ENCODE data around the gene SLC26A2. TPM values are rescaled to one million over a fixed set of nuclear protein-coding genes. Genes with fewer than 3 reads are reported as not detected.

The SLC26A2 gene
- total and polyA plus RNA-seq, 4 donors: 0.43 to 6.1 (median 1.6) TPM

DNA sequence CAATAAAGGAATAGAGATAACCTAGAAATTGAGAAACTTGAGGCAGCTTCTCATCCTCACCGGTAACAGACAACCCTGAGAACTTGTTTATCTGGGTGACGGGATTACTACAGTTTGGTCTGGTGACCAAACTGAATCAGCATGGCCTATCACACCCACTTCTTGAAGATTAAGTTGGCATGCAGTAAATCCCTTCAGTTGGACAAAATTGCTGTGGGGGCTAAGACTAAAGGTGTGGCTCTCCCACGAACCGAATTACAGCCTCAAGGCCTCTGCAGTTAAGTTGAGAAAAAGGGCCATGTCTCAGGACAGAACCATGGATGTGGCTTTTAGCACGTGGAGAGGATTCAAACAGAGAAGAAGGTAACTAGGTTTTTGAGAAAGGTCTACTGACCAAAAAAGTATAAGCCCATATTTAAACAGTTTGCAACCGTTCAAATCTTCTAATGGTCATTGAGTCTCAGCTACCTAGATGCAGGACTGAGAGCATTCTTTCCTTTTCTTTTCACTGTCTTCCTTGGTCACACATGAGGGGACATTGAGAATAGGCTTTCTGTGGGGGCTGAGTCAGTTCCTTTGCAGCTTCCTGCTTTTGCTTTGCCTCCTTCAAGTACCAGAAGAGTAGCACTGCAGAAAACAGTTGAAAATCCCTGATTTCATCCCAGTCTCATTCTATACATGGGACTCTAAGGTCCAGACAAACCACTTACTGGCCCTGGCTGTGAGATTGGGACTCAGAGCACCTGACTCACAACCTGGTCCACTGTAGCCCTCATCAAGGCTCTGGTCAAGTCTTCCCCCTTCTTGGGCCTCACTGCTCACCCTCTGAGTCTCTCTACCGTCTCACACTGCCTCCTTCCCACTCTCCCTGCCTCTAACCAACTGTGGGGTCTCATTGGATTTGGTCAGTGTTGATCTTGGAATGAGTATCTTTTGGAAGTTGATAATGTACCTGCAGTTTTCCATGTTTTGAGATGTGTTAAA, 46.8 kb upstream of the SLC26A2 start:
- H3K9me3 ChIP-seq (ENCODE audit: control insufficient read depth in 4 of 4, low read length in 3 of 4): no peaks in the 10 kb centered on the region
- no peak overlapping the region for H3K9ac ChIP-seq (ENCODE audit: low read depth in 1 of 2, low read length in 2 of 2)
- H3K4me3 ChIP-seq (ENCODE audit: low read depth in 1 of 3, low read length in 3 of 3): no peak overlapping the region
- no peak overlapping the region for H3K27ac ChIP-seq (ENCODE audit: low read depth in 1 of 2, low read length in 2 of 2)
- H3K27me3 ChIP-seq (ENCODE audit: control insufficient read depth in 4 of 4, insufficient read depth in 4 of 4, low read length in 3 of 4): no peaks in the 10 kb centered on the region
- H3K4me1 ChIP-seq (ENCODE audit: control insufficient read depth in 4 of 4, insufficient read depth in 4 of 4, low read length in 3 of 4): no peaks in the 10 kb centered on the region
- H3K36me3 ChIP-seq (ENCODE audit: control insufficient read depth in 4 of 4, insufficient read depth in 3 of 4, low read depth in 1 of 4, low read length in 3 of 4): no peaks in the 10 kb centered on the region
- 74% methylated on average over 7 of the region's 7 CpGs for WGBS
- no peak for DNase-seq (ENCODE audit: low spot score)
- TF ChIP-seq, protein P1, sequence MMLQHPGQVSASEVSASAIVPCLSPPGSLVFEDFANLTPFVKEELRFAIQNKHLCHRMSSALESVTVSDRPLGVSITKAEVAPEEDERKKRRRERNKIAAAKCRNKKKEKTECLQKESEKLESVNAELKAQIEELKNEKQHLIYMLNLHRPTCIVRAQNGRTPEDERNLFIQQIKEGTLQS (IDR thresholded peaks at IDR 0.05): no peak
- no peak for TF ChIP-seq RXRA (IDR thresholded peaks at IDR 0.05)
- TF ChIP-seq, protein P2, sequence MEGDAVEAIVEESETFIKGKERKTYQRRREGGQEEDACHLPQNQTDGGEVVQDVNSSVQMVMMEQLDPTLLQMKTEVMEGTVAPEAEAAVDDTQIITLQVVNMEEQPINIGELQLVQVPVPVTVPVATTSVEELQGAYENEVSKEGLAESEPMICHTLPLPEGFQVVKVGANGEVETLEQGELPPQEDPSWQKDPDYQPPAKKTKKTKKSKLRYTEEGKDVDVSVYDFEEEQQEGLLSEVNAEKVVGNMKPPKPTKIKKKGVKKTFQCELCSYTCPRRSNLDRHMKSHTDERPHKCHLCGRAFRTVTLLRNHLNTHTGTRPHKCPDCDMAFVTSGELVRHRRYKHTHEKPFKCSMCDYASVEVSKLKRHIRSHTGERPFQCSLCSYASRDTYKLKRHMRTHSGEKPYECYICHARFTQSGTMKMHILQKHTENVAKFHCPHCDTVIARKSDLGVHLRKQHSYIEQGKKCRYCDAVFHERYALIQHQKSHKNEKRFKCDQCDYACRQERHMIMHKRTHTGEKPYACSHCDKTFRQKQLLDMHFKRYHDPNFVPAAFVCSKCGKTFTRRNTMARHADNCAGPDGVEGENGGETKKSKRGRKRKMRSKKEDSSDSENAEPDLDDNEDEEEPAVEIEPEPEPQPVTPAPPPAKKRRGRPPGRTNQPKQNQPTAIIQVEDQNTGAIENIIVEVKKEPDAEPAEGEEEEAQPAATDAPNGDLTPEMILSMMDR (IDR thresholded peaks at IDR 0.05; ENCODE audit: low read depth, low read length, missing input control): no peak
- no peak for TF ChIP-seq EGR1 (IDR thresholded peaks at IDR 0.05; ENCODE audit: low read depth in 2 of 2)
- TF ChIP-seq HNF4G (IDR thresholded peaks at IDR 0.05): no peak
- TF ChIP-seq FOXA1 (IDR thresholded peaks at IDR 0.05): no peak
- TF ChIP-seq JUND (IDR thresholded peaks at IDR 0.05): no peak
- TF ChIP-seq, protein P3, sequence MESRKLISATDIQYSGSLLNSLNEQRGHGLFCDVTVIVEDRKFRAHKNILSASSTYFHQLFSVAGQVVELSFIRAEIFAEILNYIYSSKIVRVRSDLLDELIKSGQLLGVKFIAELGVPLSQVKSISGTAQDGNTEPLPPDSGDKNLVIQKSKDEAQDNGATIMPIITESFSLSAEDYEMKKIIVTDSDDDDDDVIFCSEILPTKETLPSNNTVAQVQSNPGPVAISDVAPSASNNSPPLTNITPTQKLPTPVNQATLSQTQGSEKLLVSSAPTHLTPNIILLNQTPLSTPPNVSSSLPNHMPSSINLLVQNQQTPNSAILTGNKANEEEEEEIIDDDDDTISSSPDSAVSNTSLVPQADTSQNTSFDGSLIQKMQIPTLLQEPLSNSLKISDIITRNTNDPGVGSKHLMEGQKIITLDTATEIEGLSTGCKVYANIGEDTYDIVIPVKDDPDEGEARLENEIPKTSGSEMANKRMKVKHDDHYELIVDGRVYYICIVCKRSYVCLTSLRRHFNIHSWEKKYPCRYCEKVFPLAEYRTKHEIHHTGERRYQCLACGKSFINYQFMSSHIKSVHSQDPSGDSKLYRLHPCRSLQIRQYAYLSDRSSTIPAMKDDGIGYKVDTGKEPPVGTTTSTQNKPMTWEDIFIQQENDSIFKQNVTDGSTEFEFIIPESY (IDR thresholded peaks at IDR 0.05): no peak
- TF ChIP-seq SP1 (IDR thresholded peaks at IDR 0.05): no peak
- TF ChIP-seq, protein P4, sequence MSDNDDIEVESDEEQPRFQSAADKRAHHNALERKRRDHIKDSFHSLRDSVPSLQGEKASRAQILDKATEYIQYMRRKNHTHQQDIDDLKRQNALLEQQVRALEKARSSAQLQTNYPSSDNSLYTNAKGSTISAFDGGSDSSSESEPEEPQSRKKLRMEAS (IDR thresholded peaks at IDR 0.05): no peak
- TF ChIP-seq RAD21 (IDR thresholded peaks at IDR 0.05): no peak
- TF ChIP-seq, protein P5, sequence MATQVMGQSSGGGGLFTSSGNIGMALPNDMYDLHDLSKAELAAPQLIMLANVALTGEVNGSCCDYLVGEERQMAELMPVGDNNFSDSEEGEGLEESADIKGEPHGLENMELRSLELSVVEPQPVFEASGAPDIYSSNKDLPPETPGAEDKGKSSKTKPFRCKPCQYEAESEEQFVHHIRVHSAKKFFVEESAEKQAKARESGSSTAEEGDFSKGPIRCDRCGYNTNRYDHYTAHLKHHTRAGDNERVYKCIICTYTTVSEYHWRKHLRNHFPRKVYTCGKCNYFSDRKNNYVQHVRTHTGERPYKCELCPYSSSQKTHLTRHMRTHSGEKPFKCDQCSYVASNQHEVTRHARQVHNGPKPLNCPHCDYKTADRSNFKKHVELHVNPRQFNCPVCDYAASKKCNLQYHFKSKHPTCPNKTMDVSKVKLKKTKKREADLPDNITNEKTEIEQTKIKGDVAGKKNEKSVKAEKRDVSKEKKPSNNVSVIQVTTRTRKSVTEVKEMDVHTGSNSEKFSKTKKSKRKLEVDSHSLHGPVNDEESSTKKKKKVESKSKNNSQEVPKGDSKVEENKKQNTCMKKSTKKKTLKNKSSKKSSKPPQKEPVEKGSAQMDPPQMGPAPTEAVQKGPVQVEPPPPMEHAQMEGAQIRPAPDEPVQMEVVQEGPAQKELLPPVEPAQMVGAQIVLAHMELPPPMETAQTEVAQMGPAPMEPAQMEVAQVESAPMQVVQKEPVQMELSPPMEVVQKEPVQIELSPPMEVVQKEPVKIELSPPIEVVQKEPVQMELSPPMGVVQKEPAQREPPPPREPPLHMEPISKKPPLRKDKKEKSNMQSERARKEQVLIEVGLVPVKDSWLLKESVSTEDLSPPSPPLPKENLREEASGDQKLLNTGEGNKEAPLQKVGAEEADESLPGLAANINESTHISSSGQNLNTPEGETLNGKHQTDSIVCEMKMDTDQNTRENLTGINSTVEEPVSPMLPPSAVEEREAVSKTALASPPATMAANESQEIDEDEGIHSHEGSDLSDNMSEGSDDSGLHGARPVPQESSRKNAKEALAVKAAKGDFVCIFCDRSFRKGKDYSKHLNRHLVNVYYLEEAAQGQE (IDR thresholded peaks at IDR 0.05): no peak
- TF ChIP-seq GABPA (IDR thresholded peaks at IDR 0.05 in 1 of 2, conservative IDR thresholded peaks at IDR 0.05 in 1 of 2): no peak
- no peak for TF ChIP-seq YY1 (IDR thresholded peaks at IDR 0.05)
- TF ChIP-seq TAF1 (conservative IDR thresholded peaks at IDR 0.05): no peak
- no peak for TF ChIP-seq NR2F2 (IDR thresholded peaks at IDR 0.05)
- TF ChIP-seq HNF4A (conservative IDR thresholded peaks at IDR 0.05): no peak
- TF ChIP-seq FOXA2 (IDR thresholded peaks at IDR 0.05): no peak
